ENCODE data around the gene SVIL. TPM values are rescaled to one million over a fixed set of nuclear protein-coding genes. Genes with fewer than 3 reads are reported as not detected.
"Not testable (repeated sequence)": the region's sequence is repeated elsewhere in the genome, so short reads cannot be mapped to it uniquely, and the experiment has no call there.

Gene SVIL
- polyA plus RNA-seq, 1 donor (not counting 4 experiments of a cell fraction or from before 2014, with no cell fraction given), result 16.2 TPM

GRCh38 chr10:29576681-29577080, 58.1 kb downstream of the SVIL start:
- Histone ChIP-seq H2AFZ (ENCODE audit: control insufficient read depth, low read length) (no peak overlapping the region), H3K27ac (ENCODE audit: control insufficient read depth, insufficient read depth, low read length) (peak overlapping the region; percentile 77), H3K4me1 (ENCODE audit: control insufficient read depth, extremely low read depth, insufficient read depth, low read length) (peaks cover 15% of the 10 kb centered on the region), H4K20me1 (ENCODE audit: control insufficient read depth, extremely low read depth, insufficient read depth, low read length) (no peaks in the 10 kb centered on the region), H3K4me3 (ENCODE audit: control insufficient read depth in 2 of 3, extremely low read depth in 1 of 3, insufficient read depth in 2 of 3, low read depth in 1 of 3, low read length in 3 of 3) (no peak overlapping the region), H3K79me2 (ENCODE audit: control insufficient read depth, insufficient read depth, low read length) (peaks cover 2% of the 10 kb centered on the region), H3K36me3 (ENCODE audit: control insufficient read depth in 2 of 2, extremely low read depth in 1 of 2, insufficient read depth in 2 of 2, low read length in 2 of 2) (peaks cover 0 to 3% of the 10 kb centered on the region in 2 experiments), H3K9me1 (ENCODE audit: control insufficient read depth, extremely low read depth, insufficient read depth, low read length) (peaks cover 3% of the 10 kb centered on the region), H3K9ac (ENCODE audit: control insufficient read depth, extremely low read depth, insufficient read depth, low read length) (peak overlapping the region; percentile 44), H3K9me3 (ENCODE audit: control insufficient read depth, low read depth, low read length) (no peaks in the 10 kb centered on the region), H3K4me2 (ENCODE audit: control insufficient read depth, extremely low read depth, insufficient read depth, low read depth, low read length) (peak overlapping the region; percentile 65), H3K27me3 (ENCODE audit: control insufficient read depth, extremely low read depth, insufficient read depth, low read length) (no peaks in the 10 kb centered on the region)
- DNase-seq (ENCODE audit: low read depth, low spot score), result no peak
- no peak for TF ChIP-seq EZH2 (IDR thresholded peaks at IDR 0.05; ENCODE audit: low read length)
- no peak for TF ChIP-seq CTCF (optimal IDR thresholded peaks at IDR 0.05 in 1 of 3, IDR thresholded peaks at IDR 0.05 in 1 of 3, conservative IDR thresholded peaks at IDR 0.05 in 1 of 3; ENCODE audit: extremely low read depth in 1 of 3, insufficient read depth in 2 of 3, low read length in 3 of 3)
- no peak for FAIRE-seq
- dilution Hi-C loops (cut with MboI; ENCODE audit: extremely low pct_ligation_motif_present, low sequenced_read_pairs), result no loop called here

GRCh38 chr10:29575098-29575455, 59.7 kb downstream of the SVIL start:
- Histone ChIP-seq H3K36me3 (ENCODE audit: control insufficient read depth in 2 of 2, extremely low read depth in 1 of 2, insufficient read depth in 2 of 2, low read length in 2 of 2) (peaks cover 0 to 1% of the 10 kb centered on the region in 2 experiments), H3K4me2 (ENCODE audit: control insufficient read depth, extremely low read depth, insufficient read depth, low read depth, low read length) (no peak overlapping the region), H3K79me2 (ENCODE audit: control insufficient read depth, insufficient read depth, low read length) (peaks cover 2% of the 10 kb centered on the region), H3K4me3 (ENCODE audit: control insufficient read depth in 2 of 3, extremely low read depth in 1 of 3, insufficient read depth in 2 of 3, low read depth in 1 of 3, low read length in 3 of 3) (no peak overlapping the region), H3K27me3 (ENCODE audit: control insufficient read depth, extremely low read depth, insufficient read depth, low read length) (no peaks in the 10 kb centered on the region), H3K9me1 (ENCODE audit: control insufficient read depth, extremely low read depth, insufficient read depth, low read length) (peaks cover 3% of the 10 kb centered on the region), H4K20me1 (ENCODE audit: control insufficient read depth, extremely low read depth, insufficient read depth, low read length) (no peaks in the 10 kb centered on the region), H2AFZ (ENCODE audit: control insufficient read depth, low read length) (no peak overlapping the region), H3K4me1 (ENCODE audit: control insufficient read depth, extremely low read depth, insufficient read depth, low read length) (peaks cover 15% of the 10 kb centered on the region), H3K9me3 (ENCODE audit: control insufficient read depth, low read depth, low read length) (no peaks in the 10 kb centered on the region), H3K9ac (ENCODE audit: control insufficient read depth, extremely low read depth, insufficient read depth, low read length) (no peak overlapping the region), H3K27ac (ENCODE audit: control insufficient read depth, insufficient read depth, low read length) (no peak overlapping the region)
- no peak for DNase-seq (ENCODE audit: low read depth, low spot score)
- dilution Hi-C loops (cut with MboI; ENCODE audit: extremely low pct_ligation_motif_present, low sequenced_read_pairs), result no loop called here
- TF ChIP-seq CTCF (optimal IDR thresholded peaks at IDR 0.05 in 1 of 3, IDR thresholded peaks at IDR 0.05 in 1 of 3, conservative IDR thresholded peaks at IDR 0.05 in 1 of 3; ENCODE audit: extremely low read depth in 1 of 3, insufficient read depth in 2 of 3, low read length in 3 of 3) (no peak), EZH2 (IDR thresholded peaks at IDR 0.05; ENCODE audit: low read length) (no peak)
- FAIRE-seq, result no peak

- H3K4me3 ChIP-seq (ENCODE audit: control insufficient read depth in 2 of 3, extremely low read depth in 1 of 3, insufficient read depth in 2 of 3, low read depth in 1 of 3, low read length in 3 of 3); H3K36me3 ChIP-seq (ENCODE audit: control insufficient read depth in 2 of 2, extremely low read depth in 1 of 2, insufficient read depth in 2 of 2, low read length in 2 of 2); H3K79me2 ChIP-seq (ENCODE audit: control insufficient read depth, insufficient read depth, low read length); H3K4me2 ChIP-seq (ENCODE audit: control insufficient read depth, extremely low read depth, insufficient read depth, low read depth, low read length); H3K27me3 ChIP-seq (ENCODE audit: control insufficient read depth, extremely low read depth, insufficient read depth, low read length); dilution Hi-C loops (cut with MboI; ENCODE audit: extremely low pct_ligation_motif_present, low sequenced_read_pairs); H3K9me3 ChIP-seq (ENCODE audit: control insufficient read depth, low read depth, low read length); H3K27ac ChIP-seq (ENCODE audit: control insufficient read depth, insufficient read depth, low read length); H3K9me1 ChIP-seq (ENCODE audit: control insufficient read depth, extremely low read depth, insufficient read depth, low read length); H2AFZ ChIP-seq (ENCODE audit: control insufficient read depth, low read length); H3K9ac ChIP-seq (ENCODE audit: control insufficient read depth, extremely low read depth, insufficient read depth, low read length); H4K20me1 ChIP-seq (ENCODE audit: control insufficient read depth, extremely low read depth, insufficient read depth, low read length); DNase-seq (ENCODE audit: low read depth, low spot score): not testable (repeated sequence)
- peak; percentile 66 for FAIRE-seq
- H3K4me1 ChIP-seq (ENCODE audit: control insufficient read depth, extremely low read depth, insufficient read depth, low read length), result peaks cover 15% of the 10 kb centered on the region
Observed at GRCh38 chr10:29574212-29575097, 60.3 kb downstream of the SVIL start.

GRCh38 chr10:29570248-29570647, 64.5 kb downstream of the SVIL start:
- H3K79me2 ChIP-seq (ENCODE audit: control insufficient read depth, insufficient read depth, low read length); H3K27me3 ChIP-seq (ENCODE audit: control insufficient read depth, extremely low read depth, insufficient read depth, low read length); H3K9ac ChIP-seq (ENCODE audit: control insufficient read depth, extremely low read depth, insufficient read depth, low read length); H3K4me2 ChIP-seq (ENCODE audit: control insufficient read depth, extremely low read depth, insufficient read depth, low read depth, low read length); H3K27ac ChIP-seq (ENCODE audit: control insufficient read depth, insufficient read depth, low read length); H2AFZ ChIP-seq (ENCODE audit: control insufficient read depth, low read length); H3K4me1 ChIP-seq (ENCODE audit: control insufficient read depth, extremely low read depth, insufficient read depth, low read length); H3K9me3 ChIP-seq (ENCODE audit: control insufficient read depth, low read depth, low read length); H3K36me3 ChIP-seq (ENCODE audit: control insufficient read depth in 2 of 2, extremely low read depth in 1 of 2, insufficient read depth in 2 of 2, low read length in 2 of 2); H4K20me1 ChIP-seq (ENCODE audit: control insufficient read depth, extremely low read depth, insufficient read depth, low read length); H3K9me1 ChIP-seq (ENCODE audit: control insufficient read depth, extremely low read depth, insufficient read depth, low read length); DNase-seq (ENCODE audit: low read depth, low spot score); dilution Hi-C loops (cut with MboI; ENCODE audit: extremely low pct_ligation_motif_present, low sequenced_read_pairs); H3K4me3 ChIP-seq (ENCODE audit: control insufficient read depth in 2 of 3, extremely low read depth in 1 of 3, insufficient read depth in 2 of 3, low read depth in 1 of 3, low read length in 3 of 3): not testable (repeated sequence)
- FAIRE-seq, result peak; percentile 52

All from keratinocyte (primary cell).